Retinal pigment epithelial cell (primary cell): ENCODE results near the gene TAF1A.

Experiments used
- DNase-seq: peaks from one replicate; pipeline ENCODE4 v3.0.0-alpha.2; 2010; ENCODE audit warnings: low read depth
- H3K4me3 ChIP-seq: 2 replicates; pipeline ENCODE4 v1.5.1; 2011; ENCODE audit warnings: mild to moderate bottlenecking, low read length, control low read depth, moderate library complexity
- TF ChIP-seq, protein P1 (sequence below): conservative IDR thresholded peaks from 2 replicates; pipeline ENCODE4 v1.5.1; 2011; ENCODE audit warnings: low read depth, low read length, control low read depth, inconsistent platforms

TAF1A gene

GRCh38 chr1:222596696-222597095 lies 7.0 kb upstream of the TAF1A start:
- TF ChIP-seq, protein P1, sequence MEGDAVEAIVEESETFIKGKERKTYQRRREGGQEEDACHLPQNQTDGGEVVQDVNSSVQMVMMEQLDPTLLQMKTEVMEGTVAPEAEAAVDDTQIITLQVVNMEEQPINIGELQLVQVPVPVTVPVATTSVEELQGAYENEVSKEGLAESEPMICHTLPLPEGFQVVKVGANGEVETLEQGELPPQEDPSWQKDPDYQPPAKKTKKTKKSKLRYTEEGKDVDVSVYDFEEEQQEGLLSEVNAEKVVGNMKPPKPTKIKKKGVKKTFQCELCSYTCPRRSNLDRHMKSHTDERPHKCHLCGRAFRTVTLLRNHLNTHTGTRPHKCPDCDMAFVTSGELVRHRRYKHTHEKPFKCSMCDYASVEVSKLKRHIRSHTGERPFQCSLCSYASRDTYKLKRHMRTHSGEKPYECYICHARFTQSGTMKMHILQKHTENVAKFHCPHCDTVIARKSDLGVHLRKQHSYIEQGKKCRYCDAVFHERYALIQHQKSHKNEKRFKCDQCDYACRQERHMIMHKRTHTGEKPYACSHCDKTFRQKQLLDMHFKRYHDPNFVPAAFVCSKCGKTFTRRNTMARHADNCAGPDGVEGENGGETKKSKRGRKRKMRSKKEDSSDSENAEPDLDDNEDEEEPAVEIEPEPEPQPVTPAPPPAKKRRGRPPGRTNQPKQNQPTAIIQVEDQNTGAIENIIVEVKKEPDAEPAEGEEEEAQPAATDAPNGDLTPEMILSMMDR = no peak
- no peak for DNase-seq
- H3K4me3 ChIP-seq = no peak overlapping the region

DNA sequence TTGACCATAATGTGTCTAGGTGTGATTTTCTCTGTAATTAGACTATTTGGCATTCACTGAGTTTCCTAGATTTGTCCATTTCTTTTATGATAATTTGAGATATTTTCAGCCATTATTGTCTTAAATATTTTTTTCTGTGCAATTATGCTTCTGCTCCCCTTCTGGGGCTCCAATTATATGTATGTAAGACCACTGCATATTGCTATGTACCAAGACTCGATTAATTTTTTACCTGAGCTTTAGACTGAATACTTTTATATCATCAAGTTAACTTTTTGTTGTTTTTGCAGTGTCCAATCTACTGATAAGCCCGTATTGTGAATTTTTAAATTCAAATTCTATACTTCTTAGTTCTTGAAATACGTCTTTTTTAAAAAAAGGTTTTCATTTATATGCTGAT lies 5.1 kb upstream of the TAF1A start:
- TF ChIP-seq, protein P1 = no peak

GRCh38 chr1:222592171-222592570 lies 2.4 kb upstream of the TAF1A start:
- TF ChIP-seq, protein P1 = no peak
- DNase-seq = no peak
- H3K4me3 ChIP-seq = no peak overlapping the region

More for the DNA sequence above, 5.1 kb upstream of the TAF1A start:
- DNase-seq = no peak
- H3K4me3 ChIP-seq = no peak overlapping the region

GRCh38 chr1:222588135-222588534 lies 1.6 kb downstream of the TAF1A start:
- no peak overlapping the region for H3K4me3 ChIP-seq
- TF ChIP-seq, protein P1 = no peak
- no peak for DNase-seq

DNA sequence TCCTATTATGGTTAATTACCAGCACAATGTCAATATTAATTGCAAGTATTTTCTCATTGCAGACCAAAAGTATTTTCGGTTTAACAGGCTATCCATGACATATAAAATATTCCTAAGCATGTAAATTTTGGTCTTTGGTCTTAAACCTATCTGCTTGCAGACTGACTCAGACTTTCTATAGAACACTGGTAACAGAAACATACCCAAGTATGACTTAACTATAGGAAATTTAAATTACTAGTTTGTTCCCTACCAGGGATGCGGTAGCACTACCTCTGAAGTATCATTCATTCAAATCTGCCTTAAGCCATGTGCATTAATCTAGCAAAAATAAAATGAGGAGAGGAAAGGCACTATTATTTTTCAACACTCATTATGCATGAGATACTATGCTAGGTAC lies 2.9 kb downstream of the TAF1A start:
- no peak overlapping the region for H3K4me3 ChIP-seq
- DNase-seq = no peak
- TF ChIP-seq, protein P1 = no peak

GRCh38 chr1:222583079-222583478 lies 6.7 kb downstream of the TAF1A start:
- TF ChIP-seq, protein P1 = no peak
- DNase-seq = no peak
- no peak overlapping the region for H3K4me3 ChIP-seq

- DNase-seq = no peak
- TF ChIP-seq, protein P1 = no peak
- H3K4me3 ChIP-seq = no peak overlapping the region
Observed at GRCh38 chr1:222582099-222582774, 7.5 kb downstream of the TAF1A start.
